Measurements from ENCODE around the gene CXCL10.

GRCh38 chr4:75997946-75998345 lies 25.4 kb downstream of the CXCL10 start:
- TF ChIP-seq, protein P1, sequence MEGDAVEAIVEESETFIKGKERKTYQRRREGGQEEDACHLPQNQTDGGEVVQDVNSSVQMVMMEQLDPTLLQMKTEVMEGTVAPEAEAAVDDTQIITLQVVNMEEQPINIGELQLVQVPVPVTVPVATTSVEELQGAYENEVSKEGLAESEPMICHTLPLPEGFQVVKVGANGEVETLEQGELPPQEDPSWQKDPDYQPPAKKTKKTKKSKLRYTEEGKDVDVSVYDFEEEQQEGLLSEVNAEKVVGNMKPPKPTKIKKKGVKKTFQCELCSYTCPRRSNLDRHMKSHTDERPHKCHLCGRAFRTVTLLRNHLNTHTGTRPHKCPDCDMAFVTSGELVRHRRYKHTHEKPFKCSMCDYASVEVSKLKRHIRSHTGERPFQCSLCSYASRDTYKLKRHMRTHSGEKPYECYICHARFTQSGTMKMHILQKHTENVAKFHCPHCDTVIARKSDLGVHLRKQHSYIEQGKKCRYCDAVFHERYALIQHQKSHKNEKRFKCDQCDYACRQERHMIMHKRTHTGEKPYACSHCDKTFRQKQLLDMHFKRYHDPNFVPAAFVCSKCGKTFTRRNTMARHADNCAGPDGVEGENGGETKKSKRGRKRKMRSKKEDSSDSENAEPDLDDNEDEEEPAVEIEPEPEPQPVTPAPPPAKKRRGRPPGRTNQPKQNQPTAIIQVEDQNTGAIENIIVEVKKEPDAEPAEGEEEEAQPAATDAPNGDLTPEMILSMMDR (IDR thresholded peaks at IDR 0.05; ENCODE audit: low read length) = no peak
- TF ChIP-seq EZH2phosphoT487 (IDR thresholded peaks at IDR 0.05; ENCODE audit: low read length) = no peak
- no peak for TF ChIP-seq EZH2 (optimal IDR thresholded peaks at IDR 0.05; ENCODE audit: low read depth, low read length)
